Skeletal muscle satellite cell (primary cell): Measurements from ENCODE around the gene TNNC1.

ENCODE experiments used
- H3K27me3 ChIP-seq: 2 replicates; pipeline ENCODE4 v1.7.0; 2013; ENCODE audit warnings: low read length; ENCODE audit not compliant: control insufficient read depth, insufficient read depth
- H3K36me3 ChIP-seq: 2 replicates; pipeline ENCODE4 v1.7.0; 2013; ENCODE audit warnings: mild to moderate bottlenecking, control low read depth, low read length; ENCODE audit not compliant: insufficient read depth
- H3K4me1 ChIP-seq: 2 replicates; pipeline ENCODE4 v1.7.0; 2013; ENCODE audit warnings: low read length; ENCODE audit not compliant: control insufficient read depth, insufficient read depth
- H3K4me2 ChIP-seq: 2 replicates; pipeline ENCODE4 v1.7.0; 2013; ENCODE audit warnings: mild to moderate bottlenecking, low read length
- H3K4me3 ChIP-seq: 2 replicates; pipeline ENCODE4 v1.7.0; 2013; ENCODE audit warnings: low read length
- H3K9ac ChIP-seq: 2 replicates; pipeline ENCODE4 v1.7.0; 2013; ENCODE audit warnings: mild to moderate bottlenecking, low read depth, low read length, moderate library complexity
- H3K9me3 ChIP-seq: replicated peaks from 2 replicates; pipeline ENCODE4 v1.7.0; 2013; ENCODE audit warnings: mild to moderate bottlenecking, control low read depth, low read length

The TNNC1 gene

GRCh38 chr3:52490939-52491526, 37.2 kb upstream of the TNNC1 start:
- Histone ChIP-seq H3K4me2 (no peak overlapping the region), H3K9ac (no peak overlapping the region), H3K27me3 (no peaks in the 10 kb centered on the region), H3K36me3 (peaks cover 68% of the 10 kb centered on the region), H3K9me3 (no peaks in the 10 kb centered on the region), H3K4me3 (no peak overlapping the region), H3K4me1 (peaks cover 7% of the 10 kb centered on the region)

- Histone ChIP-seq H3K9me3 (no peaks in the 10 kb centered on the region), H3K4me1 (no peaks in the 10 kb centered on the region), H3K4me3 (no peak overlapping the region), H3K27me3 (no peaks in the 10 kb centered on the region), H3K36me3 (peaks cover 75% of the 10 kb centered on the region), H3K9ac (no peak overlapping the region), H3K4me2 (no peak overlapping the region)
These were observed 36.4 kb upstream of the TNNC1 start for GRCh38 chr3:52490035-52490938.

- H3K9ac ChIP-seq, result no peak overlapping the region
- no peak overlapping the region for H3K4me3 ChIP-seq
- no peak overlapping the region for H3K4me2 ChIP-seq
- no peaks in the 10 kb centered on the region for H3K4me1 ChIP-seq
- H3K9me3 ChIP-seq, result no peaks in the 10 kb centered on the region
- H3K36me3 ChIP-seq, result peaks cover 76% of the 10 kb centered on the region
- H3K27me3 ChIP-seq, result no peaks in the 10 kb centered on the region
These were observed 35.6 kb upstream of the TNNC1 start for GRCh38 chr3:52489453-52489852.

GRCh38 chr3:52488746-52489145, 34.9 kb upstream of the TNNC1 start:
- Histone ChIP-seq H3K9ac (no peak overlapping the region), H3K27me3 (no peaks in the 10 kb centered on the region), H3K4me3 (no peak overlapping the region), H3K36me3 (peaks cover 76% of the 10 kb centered on the region), H3K4me2 (no peak overlapping the region), H3K9me3 (no peaks in the 10 kb centered on the region), H3K4me1 (no peaks in the 10 kb centered on the region)

GRCh38 chr3:52487788-52488691, 34.2 kb upstream of the TNNC1 start:
- no peak overlapping the region for H3K9ac ChIP-seq
- no peaks in the 10 kb centered on the region for H3K9me3 ChIP-seq
- no peak overlapping the region for H3K4me3 ChIP-seq
- H3K4me2 ChIP-seq, result no peak overlapping the region
- peaks cover 79% of the 10 kb centered on the region for H3K36me3 ChIP-seq
- no peaks in the 10 kb centered on the region for H3K4me1 ChIP-seq
- H3K27me3 ChIP-seq, result no peaks in the 10 kb centered on the region

- no peaks in the 10 kb centered on the region for H3K4me1 ChIP-seq
- no peak overlapping the region for H3K9ac ChIP-seq
- H3K36me3 ChIP-seq, result peaks cover 79% of the 10 kb centered on the region
These were observed 33.4 kb upstream of the TNNC1 start for GRCh38 chr3:52487050-52487787.

GRCh38 chr3:52484680-52485461, 31.0 kb upstream of the TNNC1 start:
- H3K4me2 ChIP-seq, result no peak overlapping the region
- no peaks in the 10 kb centered on the region for H3K4me1 ChIP-seq
- no peak overlapping the region for H3K4me3 ChIP-seq
- peaks cover 79% of the 10 kb centered on the region for H3K36me3 ChIP-seq
- no peaks in the 10 kb centered on the region for H3K27me3 ChIP-seq
- H3K9me3 ChIP-seq, result no peaks in the 10 kb centered on the region
- no peak overlapping the region for H3K9ac ChIP-seq

More at GRCh38 chr3:52487050-52487787, 33.4 kb upstream of the TNNC1 start:
- Histone ChIP-seq H3K4me3 (no peak overlapping the region), H3K27me3 (no peaks in the 10 kb centered on the region), H3K4me2 (no peak overlapping the region), H3K9me3 (no peaks in the 10 kb centered on the region)

GRCh38 chr3:52483577-52484381, 29.9 kb upstream of the TNNC1 start:
- Histone ChIP-seq H3K9ac (no peak overlapping the region), H3K9me3 (no peaks in the 10 kb centered on the region), H3K4me1 (no peaks in the 10 kb centered on the region), H3K36me3 (peaks cover 79% of the 10 kb centered on the region), H3K4me2 (no peak overlapping the region), H3K4me3 (no peak overlapping the region), H3K27me3 (no peaks in the 10 kb centered on the region)

- H3K4me3 ChIP-seq, result no peak overlapping the region
- no peaks in the 10 kb centered on the region for H3K9me3 ChIP-seq
- no peak overlapping the region for H3K4me2 ChIP-seq
- H3K9ac ChIP-seq, result no peak overlapping the region
- peaks cover 82% of the 10 kb centered on the region for H3K36me3 ChIP-seq
- H3K4me1 ChIP-seq, result no peaks in the 10 kb centered on the region
- no peaks in the 10 kb centered on the region for H3K27me3 ChIP-seq
These were observed 29.2 kb upstream of the TNNC1 start for GRCh38 chr3:52483081-52483480.
